A549 (cell line): ENCODE measurements around the gene THADA. TPM values are rescaled to one million over a fixed set of nuclear protein-coding genes. Genes with fewer than 3 reads are reported as not detected.

Experiments
- ATAC-seq, 2 experiments: fragments of 200-7000 bp in 1 of 2; fragments of >200 bp in 1 of 2; cut with Nextera tagmentation in 1 of 2; cut with Tn5 transposase in 1 of 2; 3 replicates each; pipeline versions ENCODE4 v1.8.0 to v1.9.1; 2018 to 2020; ENCODE audit warnings: mild to moderate bottlenecking in 1 of 2, moderate library complexity in 1 of 2
- CTCF ChIA-PET: fragments of 300-600 bp; sonication (Branson Sonifier 250); formaldehyde crosslinking; extraction: SDS; loops from one replicate; lab custom pipeline; 2021; ENCODE audit warnings: antibody characterized with exemption, inconsistent platforms; lab: Yijun Ruan, JAX
- POLR2A ChIA-PET: fragments of 350-600 bp; formaldehyde crosslinking; extraction: SDS; loops from one replicate; lab custom pipeline; 2021; ENCODE audit warnings: antibody characterized with exemption, inconsistent platforms; lab: Yijun Ruan, JAX
- DNase-seq, 2 experiments: peaks; one replicate each; pipeline versions ENCODE4 v3.0.0 to v3.0.0-alpha.2; 2011 to 2016; ENCODE audit warnings: low read depth in 1 of 2, low spot score in 1 of 2
- FAIRE-seq: peaks from 2 replicates; lab custom pipeline; 2011; peaks lifted over from hg19 to GRCh38; lab: Jason Lieb, UNC
- H3K27ac ChIP-seq, 2 experiments: fragments of >200 bp; sonication (Bioruptor Twin); formaldehyde crosslinking; 3 replicates each; pipeline ENCODE4 v1.5.1; 2016 to 2017
- H3K4me1 ChIP-seq: fragments of >200 bp; sonication (Bioruptor Twin); formaldehyde crosslinking; 3 replicates; pipeline ENCODE4 v1.6.1; 2016
- H3K4me2 ChIP-seq: fragments of >200 bp; sonication (Bioruptor Twin); formaldehyde crosslinking; 3 replicates; pipeline ENCODE4 v1.6.1; 2016
- H3K4me3 ChIP-seq: fragments of >200 bp; sonication (Bioruptor Twin); formaldehyde crosslinking; 3 replicates; pipeline ENCODE4 v1.5.1; 2016
- H3K9me3 ChIP-seq: fragments of >200 bp; sonication (Bioruptor Twin); formaldehyde crosslinking; 3 replicates; pipeline ENCODE4 v1.6.1; 2016
- ATOH8 ChIP-seq: fragments of 250-450 bp; sonication (Bioruptor Pico); IDR thresholded peaks from 2 replicates; pipeline ENCODE4 v1.5.0; 2020; ENCODE audit warnings: low read depth, mild to moderate bottlenecking, moderate library complexity
- BCL3 ChIP-seq: fragments of >200 bp; sonication (Bioruptor Twin); formaldehyde crosslinking; IDR thresholded peaks from 3 replicates; pipeline ENCODE4 v1.6.1; 2016
- CEBPB ChIP-seq, 2 experiments: fragments of >200 bp in 1 of 2; sonication (Bioruptor Twin) in 1 of 2; formaldehyde crosslinking in 1 of 2; IDR thresholded peaks; 2 replicates each; pipeline ENCODE4 v1.6.1; 2012 to 2016
- CTCF ChIP-seq: fragments of >200 bp; sonication (Bioruptor Twin); formaldehyde crosslinking; IDR thresholded peaks from 3 replicates; pipeline ENCODE4 v1.5.1; 2016
- EHF ChIP-seq: fragments of 250-450 bp; sonication (Bioruptor Pico); IDR thresholded peaks from 2 replicates; pipeline ENCODE4 v1.5.0; 2020; ENCODE audit warnings: mild to moderate bottlenecking
- HES2 ChIP-seq: fragments of >200 bp; sonication (Bioruptor Twin); formaldehyde crosslinking; IDR thresholded peaks from 2 replicates; pipeline ENCODE4 v1.6.1; 2016
- HMGXB4 ChIP-seq: fragments of 250-450 bp; sonication (Bioruptor Pico); IDR thresholded peaks from 2 replicates; pipeline ENCODE4 v1.5.0; 2021; ENCODE audit warnings: mild to moderate bottlenecking, moderate library complexity, borderline replicate concordance
- HOXB13 ChIP-seq: fragments of 250-450 bp; sonication (Bioruptor Pico); IDR thresholded peaks from 2 replicates; pipeline ENCODE4 v1.5.0; 2020; ENCODE audit warnings: low read depth, mild to moderate bottlenecking, moderate library complexity
- HOXB5 ChIP-seq: fragments of 250-450 bp; sonication (Bioruptor Pico); IDR thresholded peaks from 2 replicates; pipeline ENCODE4 v1.5.0; 2020; ENCODE audit warnings: mild to moderate bottlenecking, moderate library complexity
- MAX ChIP-seq: IDR thresholded peaks from 2 replicates; pipeline ENCODE4 v1.6.1; 2012
- MAZ ChIP-seq: fragments of 150-350 bp; IDR thresholded peaks from 2 replicates; pipeline ENCODE4 v1.6.1; 2014; ENCODE audit warnings: antibody characterized with exemption, low read depth, low read length, borderline replicate concordance
- NPAS2 ChIP-seq: fragments of 250-450 bp; sonication (Bioruptor Pico); IDR thresholded peaks from 2 replicates; pipeline ENCODE4 v1.8.0; 2022; ENCODE audit warnings: mild to moderate bottlenecking, moderate library complexity, borderline replicate concordance
- NR3C1 ChIP-seq: fragments of >200 bp; sonication (Bioruptor Twin); formaldehyde crosslinking; IDR thresholded peaks from 3 replicates; pipeline ENCODE4 v1.6.1; 2017
- RAD21 ChIP-seq, 2 experiments: fragments of >200 bp in 1 of 2; sonication (Bioruptor Twin) in 1 of 2; formaldehyde crosslinking in 1 of 2; IDR thresholded peaks in 1 of 2; conservative IDR thresholded peaks in 1 of 2; 2 replicates in 1 of 2; 3 replicates in 1 of 2; pipeline ENCODE4 v1.6.1; 2012 to 2018; ENCODE audit warnings: inconsistent platforms in 1 of 2
- RCOR1 ChIP-seq: fragments of 150-350 bp; IDR thresholded peaks from 2 replicates; pipeline ENCODE4 v1.6.1; 2014; ENCODE audit warnings: antibody characterized with exemption, low read length, low read depth
- REST ChIP-seq: fragments of 200-600 bp; sonication (generic); IDR thresholded peaks from 2 replicates; pipeline ENCODE4 v1.6.1; 2016; ENCODE audit warnings: antibody characterized with exemption, mild to moderate bottlenecking, moderate library complexity
- RNF2 ChIP-seq: fragments of 200-600 bp; sonication (generic); IDR thresholded peaks from 2 replicates; pipeline ENCODE4 v1.6.1; 2016; ENCODE audit warnings: low read depth, mild to moderate bottlenecking, antibody characterized with exemption, moderate library complexity, borderline replicate concordance
- WGBS: methylation state at CpG from one replicate; pipeline ENCODE4 v1.1.6; 2017; ENCODE audit errors: missing lambda C conversion rate; 5-methylcytosine and 5-hydroxymethylcytosine counted together
- polyA plus RNA-seq, 4 experiments: library from polyadenylated mRNA; depleted of rRNA in 3 of 4; stranded (reverse); fragments of >200 nt; fragmentation: RNase III in 1 of 4; extraction: RNeasy Plus Mini Kit Qiagen cat#74134 plus additional on column Dnase treatment in 1 of 4; gene quantifications; 2 replicates in 3 of 4; 3 replicates in 1 of 4; pipeline ENCODE4 v1.2.3, GENCODE V29; 2011 to 2017

THADA gene
- polyA plus RNA-seq, 2 of the 4 experiments (the other 2 are of a cell fraction): 21.8 to 37.9 TPM

GRCh38 chr2:43414586-43415135 is 181.2 kb downstream of the THADA start:
- TF ChIP-seq ATOH8 (CRISPR knock-in tag) (no peak), MAZ (no peak), HOXB13 (CRISPR knock-in tag) (no peak), CTCF (no peak), HMGXB4 (CRISPR knock-in tag) (no peak), MAX (no peak), NPAS2 (no peak), REST (no peak), EHF (CRISPR knock-in tag) (no peak), NR3C1 (no peak), HOXB5 (no peak), RNF2 (no peak), RAD21 (conservative IDR thresholded peaks at IDR 0.05 in 1 of 2, IDR thresholded peaks at IDR 0.05 in 1 of 2) (no peak), RCOR1 (no peak)
- TF ChIP-seq, all 56 proteins: peak for 0
- DNase-seq (no peak), FAIRE-seq (no peak), ATAC-seq (no peak)
- Histone ChIP-seq H3K27ac (no peak overlapping the region), H3K9me3 (no peaks in the 10 kb centered on the region), H3K4me2 (no peak overlapping the region), H3K4me3 (no peak overlapping the region), H3K4me1 (peaks cover 15% of the 10 kb centered on the region)
- POLR2A ChIA-PET: no interaction called here
- CTCF ChIA-PET: interaction anchor here (0.7 kb wide), 1 partner anchor 75 kb away, joined by 3 read pairs; no protein-coding TSS in a partner anchor
- WGBS: 81% methylated on average over 4 of the region's 4 CpGs

GRCh38 chr2:43414033-43414432 is 181.8 kb downstream of the THADA start:
- H3K27ac ChIP-seq: no peak overlapping the region

More at GRCh38 chr2:43414033-43414432, 181.8 kb downstream of the THADA start:
- H3K9me3 ChIP-seq: no peaks in the 10 kb centered on the region
- DNase-seq (no peak), FAIRE-seq (no peak)
- H3K4me1 ChIP-seq: peaks cover 13% of the 10 kb centered on the region
- H3K4me2 ChIP-seq: no peak overlapping the region
- POLR2A ChIA-PET: no interaction called here
- 95% methylated on average over 2 of the region's 2 CpGs for WGBS
- CTCF ChIA-PET: interaction anchor here (0.7 kb wide), 1 partner anchor 75 kb away, joined by 3 read pairs; no protein-coding TSS in a partner anchor
- no peak overlapping the region for H3K4me3 ChIP-seq
- no peak for TF ChIP-seq CEBPB (IDR thresholded peaks at IDR 0.05)
- TF ChIP-seq BCL3: no peak
- TF ChIP-seq NPAS2: no peak
- TF ChIP-seq HES2: no peak
- TF ChIP-seq, all 56 proteins: peak for 0
- no peak for ATAC-seq
